HEK293 (cell line): Measurements from ENCODE around the gene GOLIM4.

Source experiments
- KLF7 ChIP-seq: fragments of 450-650 bp; formaldehyde crosslinking; IDR thresholded peaks from 2 replicates; pipeline ENCODE4 v1.5.1; 2016; ENCODE audit warnings: missing biosample characterization, missing genetic modification characterization, borderline replicate concordance
- OSR2 ChIP-seq: fragments of 450-650 bp; formaldehyde crosslinking; IDR thresholded peaks from 2 replicates; pipeline ENCODE4 v1.5.1; 2016; ENCODE audit warnings: missing biosample characterization, missing genetic modification characterization
- REST ChIP-seq: fragments of 450-650 bp; formaldehyde crosslinking; IDR thresholded peaks from 2 replicates; pipeline ENCODE4 v1.5.1; 2016; ENCODE audit warnings: missing biosample characterization, missing genetic modification characterization
- SP7 ChIP-seq: fragments of 450-650 bp; formaldehyde crosslinking; IDR thresholded peaks from 2 replicates; pipeline ENCODE4 v1.5.1; 2016; ENCODE audit warnings: missing biosample characterization, missing genetic modification characterization
- TCF7L2 ChIP-seq: IDR thresholded peaks from 2 replicates; pipeline ENCODE4 v1.6.1; 2011; ENCODE audit warnings: low read depth, mild to moderate bottlenecking, inconsistent platforms, low read length, moderate library complexity, borderline replicate concordance
- ZBTB44 ChIP-seq: fragments of 450-650 bp; IDR thresholded peaks from 2 replicates; pipeline ENCODE4 v1.5.1; 2018; ENCODE audit warnings: missing biosample characterization, mild to moderate bottlenecking, missing genetic modification characterization
- ZBTB49 ChIP-seq: fragments of 450-650 bp; formaldehyde crosslinking; IDR thresholded peaks from 2 replicates; pipeline ENCODE4 v1.5.1; 2016; ENCODE audit warnings: missing biosample characterization, missing genetic modification characterization, low read depth
- ZFHX2 ChIP-seq: fragments of 450-650 bp; formaldehyde crosslinking; conservative IDR thresholded peaks from 2 replicates; pipeline ENCODE4 v1.5.1; 2016; ENCODE audit warnings: missing biosample characterization, missing genetic modification characterization
- ZNF121 ChIP-seq: fragments of 450-650 bp; formaldehyde crosslinking; IDR thresholded peaks from 2 replicates; pipeline ENCODE4 v1.5.1; 2016; ENCODE audit warnings: missing biosample characterization, missing genetic modification characterization
- ZNF140 ChIP-seq: fragments of 450-650 bp; formaldehyde crosslinking; IDR thresholded peaks from 2 replicates; pipeline ENCODE4 v1.5.1; 2016; ENCODE audit warnings: missing biosample characterization, missing genetic modification characterization
- ZNF214 ChIP-seq: fragments of 450-650 bp; formaldehyde crosslinking; IDR thresholded peaks from 2 replicates; pipeline ENCODE4 v1.5.1; 2017; ENCODE audit warnings: missing biosample characterization, mild to moderate bottlenecking, missing genetic modification characterization, borderline replicate concordance
- ZNF274 ChIP-seq, 2 experiments: fragments of 200-500 bp in 1 of 2; fragments of 450-650 bp in 1 of 2; sonication (Bioruptor generic) in 1 of 2; formaldehyde crosslinking in 1 of 2; IDR thresholded peaks; 2 replicates each; pipeline versions ENCODE4 v1.5.1 to v1.6.1; 2014 to 2016; ENCODE audit warnings: borderline replicate concordance in 1 of 2, inconsistent platforms in 1 of 2, low read length in 1 of 2, missing biosample characterization in 1 of 2, missing genetic modification characterization in 1 of 2
- ZNF354C ChIP-seq: fragments of 450-650 bp; formaldehyde crosslinking; IDR thresholded peaks from 2 replicates; pipeline ENCODE4 v1.5.1; 2016; ENCODE audit warnings: missing biosample characterization, missing genetic modification characterization, low read depth, borderline replicate concordance
- ZNF366 ChIP-seq: fragments of 450-650 bp; formaldehyde crosslinking; conservative IDR thresholded peaks from 2 replicates; pipeline ENCODE4 v1.5.1; 2016; ENCODE audit warnings: missing biosample characterization, missing genetic modification characterization
- ZNF433 ChIP-seq: fragments of 450-650 bp; formaldehyde crosslinking; IDR thresholded peaks from 2 replicates; pipeline ENCODE4 v1.5.1; 2016; ENCODE audit warnings: missing biosample characterization, missing genetic modification characterization, low read depth
- ZNF521 ChIP-seq: fragments of 450-650 bp; formaldehyde crosslinking; IDR thresholded peaks from 2 replicates; pipeline ENCODE4 v1.5.1; 2017; ENCODE audit warnings: missing biosample characterization, mild to moderate bottlenecking, missing genetic modification characterization
- ZNF561 ChIP-seq: fragments of 450-650 bp; IDR thresholded peaks from 2 replicates; pipeline ENCODE4 v1.5.1; 2018; ENCODE audit warnings: missing biosample characterization, missing genetic modification characterization, borderline replicate concordance
- ZNF629 ChIP-seq: fragments of 450-650 bp; formaldehyde crosslinking; IDR thresholded peaks from 2 replicates; pipeline ENCODE4 v1.5.1; 2017; ENCODE audit warnings: missing biosample characterization, missing genetic modification characterization
- ZNF645 ChIP-seq: fragments of 450-650 bp; formaldehyde crosslinking; IDR thresholded peaks from 2 replicates; pipeline ENCODE4; 2016; ENCODE audit warnings: missing biosample characterization, missing genetic modification characterization
- ZNF747 ChIP-seq: fragments of 450-650 bp; formaldehyde crosslinking; IDR thresholded peaks from 2 replicates; pipeline ENCODE4 v1.5.1; 2016; ENCODE audit warnings: missing biosample characterization, missing genetic modification characterization
- ZSCAN30 ChIP-seq: fragments of 450-650 bp; IDR thresholded peaks from 2 replicates; pipeline ENCODE4 v1.5.1; 2018; ENCODE audit warnings: missing biosample characterization, mild to moderate bottlenecking, missing genetic modification characterization, moderate library complexity

Gene GOLIM4

GRCh38 chr3:168071591-168072322 lies 24.0 kb downstream of the GOLIM4 start (continued):
- TF ChIP-seq SP7 (peak; percentile 64), ZNF366 (peak; percentile 61), ZNF214 (tag by site-specific recombination) (no peak), ZNF121 (tag by site-specific recombination) (no peak), ZSCAN30 (tag by site-specific recombination) (no peak), ZNF645 (no peak), ZBTB44 (no peak), KLF7 (no peak), ZNF433 (tag by site-specific recombination) (no peak), ZNF561 (no peak), ZNF629 (tag by site-specific recombination) (peak; percentile 67; the same call in 1 of the 2 replicates), ZFHX2 (tag by site-specific recombination) (no peak), ZNF274 (IDR thresholded peaks at IDR 0.05; ENCODE audit: low read length) (no peak), ZNF274 (tag by site-specific recombination; IDR thresholded peaks at IDR 0.05; ENCODE audit: borderline replicate concordance) (no peak), ZNF140 (tag by site-specific recombination) (no peak), REST (tag by site-specific recombination) (no peak), TCF7L2 (no peak), ZNF521 (tag by site-specific recombination) (no peak), ZBTB49 (tag by site-specific recombination) (no peak), ZNF354C (tag by site-specific recombination) (no peak), OSR2 (peak; percentile 60), ZNF747 (tag by site-specific recombination) (no peak)
- TF ChIP-seq, all 188 proteins: peak for 19
